OCI-LY7 (cell line): Measurements from ENCODE around the gene MGAT1. TPM values are rescaled to one million over a fixed set of nuclear protein-coding genes. Genes with fewer than 3 reads are reported as not detected.

Experiments
- BruUV-seq: library from RNA; stranded (reverse); fragments of 400-500 nt; replicated peaks from 2 replicates; lab custom pipeline; 2021; lab: Mats Ljungman, UMichigan
- CTCF ChIA-PET: fragments of 300-600 bp; sonication (Branson Sonifier 250); formaldehyde crosslinking; loops from one replicate; lab custom pipeline; 2022; ENCODE audit warnings: antibody characterized with exemption; ENCODE audit not compliant: unreplicated experiment; lab: Charles Lee
- POLR2A ChIA-PET: fragments of 300-600 bp; sonication (Branson Sonifier 250); formaldehyde crosslinking; loops from one replicate; lab custom pipeline; 2022; ENCODE audit warnings: antibody characterized with exemption; lab: Charles Lee
- DNase-seq: peaks from one replicate; pipeline ENCODE4 v3.0.0-alpha.2; 2015; ENCODE audit warnings: low spot score
- H2AFZ ChIP-seq: fragments of 200-600 bp; sonication (generic), shearing (Covaris generic); 2 replicates; pipeline ENCODE4 v1.6.1; 2014; ENCODE audit warnings: mild to moderate bottlenecking, antibody characterized with exemption, low read length, moderate library complexity
- H3K27ac ChIP-seq: fragments of 200-600 bp; sonication (generic); 2 replicates; pipeline ENCODE4 v1.5.1; 2014; ENCODE audit warnings: mixed run types, low read depth, mild to moderate bottlenecking, moderate library complexity, low read length, inconsistent platforms; ENCODE audit not compliant: poor library complexity, severe bottlenecking
- H3K36me3 ChIP-seq: fragments of 200-600 bp; sonication (generic); 2 replicates; pipeline ENCODE4 v1.6.1; 2014; ENCODE audit warnings: mild to moderate bottlenecking, antibody characterized with exemption, low read length, moderate library complexity, mixed read lengths; ENCODE audit not compliant: insufficient read depth
- H3K4me1 ChIP-seq: fragments of 200-600 bp; sonication (generic); 2 replicates; pipeline ENCODE4 v1.5.1; 2014; ENCODE audit warnings: mild to moderate bottlenecking, low read length; ENCODE audit not compliant: insufficient read depth, poor library complexity, severe bottlenecking
- H3K4me2 ChIP-seq: fragments of 200-600 bp; sonication (generic); 2 replicates; pipeline ENCODE4 v1.6.1; 2014; ENCODE audit warnings: mild to moderate bottlenecking, low read length
- H3K4me3 ChIP-seq: fragments of 200-600 bp; sonication (generic); 2 replicates; pipeline ENCODE4 v1.5.1; 2014; ENCODE audit warnings: mild to moderate bottlenecking, low read depth, low read length; ENCODE audit not compliant: poor library complexity, severe bottlenecking
- H3K79me2 ChIP-seq: fragments of 200-600 bp; sonication (generic); 2 replicates; pipeline ENCODE4 v1.6.1; 2016; ENCODE audit warnings: low read depth, mild to moderate bottlenecking, low read length, moderate library complexity, mixed read lengths; ENCODE audit not compliant: insufficient read depth
- H3K9me2 ChIP-seq: fragments of 200-600 bp; sonication (generic); 2 replicates; pipeline ENCODE4 v1.6.1; 2016; ENCODE audit warnings: mild to moderate bottlenecking, low read length, mixed read lengths; ENCODE audit not compliant: insufficient read depth
- H3K9me3 ChIP-seq: fragments of 200-600 bp; sonication (generic); 2 replicates; pipeline ENCODE4 v1.6.1; 2014; ENCODE audit warnings: mild to moderate bottlenecking, mixed run types, low read length, mixed read lengths
- H4K20me1 ChIP-seq: fragments of 200-600 bp; sonication (generic); 2 replicates; pipeline ENCODE4 v1.6.1; 2014; ENCODE audit warnings: mild to moderate bottlenecking, antibody characterized with exemption, low read length, moderate library complexity, mixed read lengths; ENCODE audit not compliant: insufficient read depth
- CTCF ChIP-seq: fragments of 200-600 bp; sonication (generic); conservative IDR thresholded peaks from 2 replicates; pipeline ENCODE4 v1.5.1; 2014; ENCODE audit warnings: mild to moderate bottlenecking, antibody characterized with exemption, low read length, moderate library complexity, mixed read lengths
- EZH2phosphoT487 ChIP-seq: fragments of 200-600 bp; sonication (generic); IDR thresholded peaks from 2 replicates; pipeline ENCODE4 v1.6.1; 2018; ENCODE audit warnings: low read depth, borderline replicate concordance, mild to moderate bottlenecking, mixed run types, antibody characterized with exemption, low read length, moderate library complexity, mixed read lengths
- intact Hi-C: fragments of 100-400 bp; cut with micrococcal nuclease; formaldehyde crosslinking; loops from one replicate; pipeline ENCODE4 v1.10.0; 2022; ENCODE audit not compliant: unreplicated experiment
- total RNA-seq, 2 experiments: library from RNA; depleted of rRNA in 1 of 2; stranded (reverse); fragments of >200 nt in 1 of 2; shearing (Covaris generic) in 1 of 2; gene quantifications; 2 replicates each; pipeline ENCODE4 v1.2.3, GENCODE V29; 2014 to 2022

The MGAT1 gene
- total RNA-seq, 2 experiments from 2014 or later, result 75.4 to 103 TPM

GRCh38 chr5:180832638-180833068 is 30.0 kb upstream of the MGAT1 start:
- peaks cover 9% of the 10 kb centered on the region for H3K9me3 ChIP-seq
- BruUV-seq, result TSS peak; percentile 75
- H3K27ac ChIP-seq, result peak overlapping the region; percentile 83
- peak; percentile 80 for DNase-seq
- intact Hi-C loops, result loop anchor here (5.0 kb wide), 1 partner anchor 40 kb away; no protein-coding TSS in a partner anchor
- no peak overlapping the region for H2AFZ ChIP-seq
- ChIA-PET CTCF (interaction anchor here (0.6 kb wide), 1 partner anchor 39 kb away, joined by 3 read pairs; no protein-coding TSS in a partner anchor), POLR2A (interaction anchor here (0.7 to 4.2 kb wide), 5 partner anchors 9 to 29 kb away, joined by 4 to 48 read pairs (median 6); partner anchors contain the start of gene ZFP62)
- peak overlapping the region; percentile 80 for H3K4me2 ChIP-seq
- no peaks in the 10 kb centered on the region for H4K20me1 ChIP-seq
- peak overlapping the region; percentile 74 for H3K4me3 ChIP-seq
- H3K79me2 ChIP-seq, result peaks cover 55% of the 10 kb centered on the region
- H3K9me2 ChIP-seq, result no peaks in the 10 kb centered on the region
- no peak for TF ChIP-seq EZH2phosphoT487
- no peak for TF ChIP-seq CTCF
- peaks cover 29% of the 10 kb centered on the region for H3K4me1 ChIP-seq
- H3K36me3 ChIP-seq, result peaks cover 56% of the 10 kb centered on the region

DNA sequence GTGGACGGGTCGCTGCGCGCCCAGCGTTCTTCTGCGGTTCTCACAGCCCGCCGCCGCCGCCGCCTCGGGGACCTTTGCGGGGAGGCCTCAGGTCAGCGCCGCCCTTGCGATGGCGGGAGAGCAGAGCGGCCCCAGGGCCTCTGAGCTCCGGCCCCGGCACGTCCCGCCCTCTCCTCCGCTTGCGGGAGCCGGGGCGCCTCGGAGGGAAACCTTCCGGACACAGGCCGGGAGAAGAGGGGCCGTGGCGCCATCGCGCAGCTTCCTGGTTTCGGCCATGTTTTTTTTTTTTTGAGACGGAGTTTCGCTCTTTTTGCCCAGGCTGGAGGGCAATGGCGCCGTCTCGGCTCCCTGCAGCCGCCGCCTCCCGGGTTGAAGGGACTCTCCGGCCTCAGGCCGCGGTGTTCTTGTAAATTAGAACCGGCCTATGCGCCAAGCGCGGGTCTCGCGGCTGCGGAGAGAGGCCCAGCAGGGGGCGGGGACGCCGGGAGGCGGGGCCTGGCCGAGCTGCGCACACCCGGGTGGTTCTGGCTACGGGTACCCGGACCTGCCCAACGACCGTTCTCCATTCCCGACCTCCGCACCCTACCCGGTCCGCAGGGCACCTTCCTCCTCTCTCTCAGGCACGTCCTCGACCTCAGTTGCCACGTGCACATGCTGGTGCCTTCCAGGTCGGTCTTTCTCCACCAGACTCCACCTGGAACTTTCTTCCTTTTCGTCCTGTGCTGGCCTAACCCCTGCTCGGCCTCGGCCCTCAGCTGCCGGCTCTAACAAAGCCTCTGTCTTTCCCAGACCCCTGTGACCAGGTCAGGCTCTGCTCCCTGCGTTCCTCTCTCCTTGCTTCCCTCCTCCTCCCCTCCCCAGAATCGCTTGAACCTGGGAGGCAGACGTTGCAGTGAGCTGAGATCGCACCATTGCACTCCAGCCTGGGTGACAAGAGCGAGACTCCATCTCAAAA is 28.8 kb upstream of the MGAT1 start:
- Histone ChIP-seq H4K20me1 (no peaks in the 10 kb centered on the region), H3K9me2 (no peaks in the 10 kb centered on the region), H3K79me2 (peaks cover 55% of the 10 kb centered on the region), H3K4me3 (peak overlapping the region; percentile 74), H3K4me1 (peaks cover 29% of the 10 kb centered on the region), H3K4me2 (peak overlapping the region; percentile 80), H3K36me3 (peaks cover 45% of the 10 kb centered on the region), H2AFZ (peak overlapping the region; percentile 35; the same call in 1 of the 2 replicates), H3K9me3 (peaks cover 9% of the 10 kb centered on the region), H3K27ac (peak overlapping the region; percentile 83)
- peak; percentile 82 for DNase-seq
- POLR2A ChIA-PET, result interaction anchor here (1.1 to 4.2 kb wide), 8 partner anchors 10 to 30 kb away, joined by 4 to 48 read pairs (median 18); partner anchors contain the start of gene ZFP62
- BruUV-seq, result no TSS peak
- intact Hi-C loops, result loop anchor here (1.0 to 5.0 kb wide), 5 partner anchors 10 to 39 kb away; no protein-coding TSS in a partner anchor
- CTCF ChIA-PET, result interaction anchor here (0.6 to 1.8 kb wide), 4 partner anchors 10 to 240 kb away, joined by 3 to 9 read pairs (median 4); no protein-coding TSS in a partner anchor
- TF ChIP-seq EZH2phosphoT487 (no peak), CTCF (peak; percentile 28; the same call in 1 of the 2 replicates)
